Gastroesophageal sphincter (tissue), 3 donors: Measurements from ENCODE around the gene ARHGAP42.

Source experiments
- CTCF ChIP-seq, 4 experiments: fragments of 200-600 bp in 2 of 4; fragments of 450-650 bp in 2 of 4; sonication (generic) in 1 of 4; IDR thresholded peaks; one replicate each; pipeline ENCODE4 v1.5.1; 2017 to 2019; ENCODE audit warnings: antibody characterized with exemption in 4 of 4, mild to moderate bottlenecking in 2 of 4, moderate library complexity in 2 of 4
- POLR2A ChIP-seq, 2 donors: fragments of 450-650 bp; IDR thresholded peaks; one replicate each; pipeline ENCODE4 v1.6.1; 2017; ENCODE audit warnings: antibody characterized with exemption in 2 of 2, mild to moderate bottlenecking in 2 of 2, moderate library complexity in 1 of 2

GRCh38 chr11:100757646-100758045, 70.6 kb downstream of the ARHGAP42 start:
- no peak for TF ChIP-seq CTCF (IDR thresholded peaks at IDR 0.05)
- TF ChIP-seq POLR2A (IDR thresholded peaks at IDR 0.05): no peak
